Measurements from ENCODE around the gene CDC42EP5.

CDC42EP5 gene

DNA sequence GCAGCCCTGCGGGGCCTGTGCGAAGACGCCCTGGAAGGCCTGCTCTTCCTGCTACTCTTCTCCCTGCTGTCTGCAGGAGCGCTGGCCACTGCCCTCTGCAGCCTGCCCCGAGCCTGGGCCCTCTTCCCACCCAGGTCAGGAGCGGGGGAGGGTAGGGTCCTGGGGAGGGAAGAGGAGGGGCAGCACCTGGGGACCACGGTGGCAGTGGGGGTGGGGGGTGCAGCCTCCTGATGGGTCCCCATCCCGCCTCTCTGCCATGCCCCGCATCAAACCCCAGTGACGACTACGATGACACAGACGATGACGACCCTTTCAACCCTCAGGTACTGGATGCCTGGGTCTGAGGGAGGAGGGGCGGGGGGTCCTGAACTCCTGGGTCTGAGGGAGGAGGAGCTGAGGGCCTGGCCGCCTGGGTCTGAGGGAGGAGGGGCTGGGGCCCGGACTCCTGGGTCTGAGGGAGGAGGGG, 37.5 kb downstream of the CDC42EP5 start:
- peaks cover 3 to 4% of the 10 kb centered on the region in 2 experiments for H3K4me1 ChIP-seq (ENCODE audit: control insufficient read depth in 1 of 2, insufficient read depth in 1 of 2, low read depth in 1 of 2, low read length in 1 of 2)
- H3K4me3 ChIP-seq (ENCODE audit: low read depth in 1 of 2, low read length in 1 of 2), result no peak overlapping the region
- peaks cover 39% of the 10 kb centered on the region for H3K27me3 ChIP-seq
- no peaks in the 10 kb centered on the region for H3K9me3 ChIP-seq
- peaks cover 21% of the 10 kb centered on the region for H3K36me3 ChIP-seq
- TF ChIP-seq, protein P1, sequence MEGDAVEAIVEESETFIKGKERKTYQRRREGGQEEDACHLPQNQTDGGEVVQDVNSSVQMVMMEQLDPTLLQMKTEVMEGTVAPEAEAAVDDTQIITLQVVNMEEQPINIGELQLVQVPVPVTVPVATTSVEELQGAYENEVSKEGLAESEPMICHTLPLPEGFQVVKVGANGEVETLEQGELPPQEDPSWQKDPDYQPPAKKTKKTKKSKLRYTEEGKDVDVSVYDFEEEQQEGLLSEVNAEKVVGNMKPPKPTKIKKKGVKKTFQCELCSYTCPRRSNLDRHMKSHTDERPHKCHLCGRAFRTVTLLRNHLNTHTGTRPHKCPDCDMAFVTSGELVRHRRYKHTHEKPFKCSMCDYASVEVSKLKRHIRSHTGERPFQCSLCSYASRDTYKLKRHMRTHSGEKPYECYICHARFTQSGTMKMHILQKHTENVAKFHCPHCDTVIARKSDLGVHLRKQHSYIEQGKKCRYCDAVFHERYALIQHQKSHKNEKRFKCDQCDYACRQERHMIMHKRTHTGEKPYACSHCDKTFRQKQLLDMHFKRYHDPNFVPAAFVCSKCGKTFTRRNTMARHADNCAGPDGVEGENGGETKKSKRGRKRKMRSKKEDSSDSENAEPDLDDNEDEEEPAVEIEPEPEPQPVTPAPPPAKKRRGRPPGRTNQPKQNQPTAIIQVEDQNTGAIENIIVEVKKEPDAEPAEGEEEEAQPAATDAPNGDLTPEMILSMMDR (IDR thresholded peaks at IDR 0.05), result no peak
- no peak overlapping the region for H3K27ac ChIP-seq

GRCh38 chr19:54434873-54435214, 38.3 kb downstream of the CDC42EP5 start:
- no peak overlapping the region for H3K27ac ChIP-seq
- H3K36me3 ChIP-seq, result peaks cover 16% of the 10 kb centered on the region
- no peak overlapping the region for H3K4me3 ChIP-seq (ENCODE audit: low read depth in 1 of 2, low read length in 1 of 2)
- H3K27me3 ChIP-seq, result peaks cover 47% of the 10 kb centered on the region
- H3K4me1 ChIP-seq (ENCODE audit: control insufficient read depth in 1 of 2, insufficient read depth in 1 of 2, low read depth in 1 of 2, low read length in 1 of 2), result peaks cover 4 to 6% of the 10 kb centered on the region in 2 experiments
- H3K9me3 ChIP-seq, result no peaks in the 10 kb centered on the region
- TF ChIP-seq, protein P1 (IDR thresholded peaks at IDR 0.05), result no peak

GRCh38 chr19:54434112-54434872, 38.8 kb downstream of the CDC42EP5 start:
- Histone ChIP-seq H3K36me3 (peaks cover 16% of the 10 kb centered on the region), H3K9me3 (no peaks in the 10 kb centered on the region), H3K27ac (no peak overlapping the region), H3K27me3 (peaks cover 52% of the 10 kb centered on the region), H3K4me3 (ENCODE audit: low read depth in 1 of 2, low read length in 1 of 2) (no peak overlapping the region), H3K4me1 (ENCODE audit: control insufficient read depth in 1 of 2, insufficient read depth in 1 of 2, low read depth in 1 of 2, low read length in 1 of 2) (peaks cover 4 to 6% of the 10 kb centered on the region in 2 experiments)
- TF ChIP-seq, protein P1 (IDR thresholded peaks at IDR 0.05), result no peak

DNA sequence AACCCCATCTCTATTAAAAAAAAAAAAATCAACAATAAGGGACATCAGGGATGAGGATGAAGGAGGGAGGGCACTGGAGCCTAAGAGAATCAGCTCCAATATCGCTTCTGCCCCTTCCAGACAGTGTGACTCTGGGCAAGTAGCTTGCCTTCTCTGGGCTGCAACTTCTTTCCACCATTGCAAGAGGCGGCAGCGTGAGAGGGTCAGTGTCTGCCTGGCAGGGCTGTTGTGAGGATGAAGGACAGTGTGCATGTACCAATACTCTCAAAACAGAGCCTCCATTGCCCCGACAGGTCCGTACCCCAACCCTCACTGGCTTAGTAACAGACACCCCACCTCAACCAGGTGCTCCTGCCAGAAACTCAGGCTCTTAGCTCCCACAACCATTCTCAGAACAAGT, 39.4 kb downstream of the CDC42EP5 start:
- H3K4me1 ChIP-seq (ENCODE audit: control insufficient read depth in 1 of 2, insufficient read depth in 1 of 2, low read depth in 1 of 2, low read length in 1 of 2), result peaks cover 4 to 6% of the 10 kb centered on the region in 2 experiments
- H3K9me3 ChIP-seq, result no peaks in the 10 kb centered on the region
- H3K36me3 ChIP-seq, result peaks cover 10% of the 10 kb centered on the region
- H3K27ac ChIP-seq, result no peak overlapping the region
- peaks cover 58% of the 10 kb centered on the region for H3K27me3 ChIP-seq
- TF ChIP-seq, protein P1 (IDR thresholded peaks at IDR 0.05), result no peak
- no peak overlapping the region for H3K4me3 ChIP-seq (ENCODE audit: low read depth in 1 of 2, low read length in 1 of 2)

GRCh38 chr19:54432144-54432738, 40.9 kb downstream of the CDC42EP5 start:
- no peak overlapping the region for H3K4me3 ChIP-seq (ENCODE audit: low read depth in 1 of 2, low read length in 1 of 2)
- H3K9me3 ChIP-seq, result no peaks in the 10 kb centered on the region
- no peak overlapping the region for H3K27ac ChIP-seq
- TF ChIP-seq, protein P1 (IDR thresholded peaks at IDR 0.05), result no peak
- peaks cover 8% of the 10 kb centered on the region for H3K36me3 ChIP-seq
- peaks cover 66% of the 10 kb centered on the region for H3K27me3 ChIP-seq
- peaks cover 4 to 6% of the 10 kb centered on the region in 2 experiments for H3K4me1 ChIP-seq (ENCODE audit: control insufficient read depth in 1 of 2, insufficient read depth in 1 of 2, low read depth in 1 of 2, low read length in 1 of 2)

Data from neutrophil (primary cell).